NCI-H1048 (cell line): ENCODE measurements around the gene FMO1.
"Not testable (repeated sequence)": the region's sequence is repeated elsewhere in the genome, so short reads cannot be mapped to it uniquely, and the experiment has no call there.

Experiments used
- DNase-seq: peaks from one replicate; lab custom pipeline; 2025; lab: John Stamatoyannopoulos, UW

Gene FMO1

GRCh38 chr1:171280599-171280998, 32.3 kb downstream of the FMO1 start:
- DNase-seq, result peak; percentile 59

DNA sequence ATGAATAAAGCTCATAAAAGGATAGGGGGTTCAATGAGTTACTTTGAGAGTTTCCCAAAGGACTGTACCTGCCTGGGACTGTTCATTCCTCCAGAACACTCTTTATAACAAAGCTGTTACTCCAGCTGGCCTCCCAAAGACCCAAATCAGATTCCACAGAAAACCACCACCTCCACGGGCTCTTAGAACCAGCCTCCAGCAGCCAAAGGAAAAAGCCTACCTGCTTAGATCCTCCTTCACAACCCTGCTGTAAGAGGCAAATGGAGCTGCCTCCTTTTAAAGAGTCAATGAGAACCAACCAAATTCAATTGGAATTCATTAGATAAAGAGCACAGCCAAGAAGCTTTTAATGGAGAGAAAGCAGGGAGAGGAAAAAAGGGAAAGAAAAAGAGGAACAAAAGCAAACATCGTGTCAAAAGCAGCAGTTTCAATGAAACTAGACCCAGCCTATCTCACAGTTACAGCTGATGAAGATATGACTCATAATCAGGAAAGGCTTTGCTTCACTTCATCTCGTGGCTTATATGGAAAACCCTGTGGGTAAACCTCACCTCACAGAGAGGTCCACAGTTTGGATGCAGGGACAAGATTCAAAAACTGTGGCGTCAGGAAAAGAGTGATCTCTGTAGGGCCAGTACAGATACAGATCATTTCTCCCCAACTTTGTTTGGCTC, 37.9 kb downstream of the FMO1 start:
- no peak for DNase-seq

DNA sequence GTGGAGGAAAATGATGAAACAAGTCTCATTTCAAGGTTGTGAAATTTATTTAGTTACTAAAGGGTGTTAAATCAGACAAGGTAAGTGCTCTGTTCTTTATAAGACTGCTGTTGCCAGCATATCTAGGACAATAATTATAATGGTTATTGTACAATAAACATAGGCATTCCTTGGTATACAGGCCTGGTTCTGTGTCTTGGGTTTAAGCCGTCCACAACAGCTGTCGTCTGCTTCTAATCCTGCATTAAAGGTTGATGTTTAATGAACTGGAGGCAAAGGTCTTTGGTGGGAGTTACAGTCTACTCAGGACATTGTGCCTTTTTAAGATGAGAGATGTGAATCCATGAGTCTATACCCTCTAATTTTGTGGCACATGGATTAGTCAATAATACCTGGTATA, 42.3 kb downstream of the FMO1 start:
- no peak for DNase-seq

DNA sequence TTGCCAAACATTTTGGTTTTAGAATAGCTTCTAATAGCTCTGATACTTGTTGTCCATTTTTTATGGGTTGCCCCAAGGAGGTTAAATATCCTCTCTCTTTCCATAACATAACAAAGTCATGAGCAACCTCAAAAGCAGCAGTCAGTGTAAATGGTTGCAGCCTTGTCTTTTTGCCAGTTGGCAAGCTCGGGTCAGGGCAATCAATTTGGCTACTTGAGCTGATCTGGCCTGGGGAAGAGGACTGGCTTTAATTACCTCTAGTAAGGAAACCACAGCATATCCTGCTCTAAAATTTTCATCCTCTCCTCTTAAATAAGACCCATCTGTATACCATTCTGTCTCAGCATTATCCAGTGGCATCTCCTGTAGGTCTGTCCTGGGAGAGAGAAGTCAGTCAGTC, 44.5 kb downstream of the FMO1 start:
- DNase-seq, result no peak

- DNase-seq, result not testable (repeated sequence)
Measured at GRCh38 chr1:171295383-171295782, 47.1 kb downstream of the FMO1 start.

DNA sequence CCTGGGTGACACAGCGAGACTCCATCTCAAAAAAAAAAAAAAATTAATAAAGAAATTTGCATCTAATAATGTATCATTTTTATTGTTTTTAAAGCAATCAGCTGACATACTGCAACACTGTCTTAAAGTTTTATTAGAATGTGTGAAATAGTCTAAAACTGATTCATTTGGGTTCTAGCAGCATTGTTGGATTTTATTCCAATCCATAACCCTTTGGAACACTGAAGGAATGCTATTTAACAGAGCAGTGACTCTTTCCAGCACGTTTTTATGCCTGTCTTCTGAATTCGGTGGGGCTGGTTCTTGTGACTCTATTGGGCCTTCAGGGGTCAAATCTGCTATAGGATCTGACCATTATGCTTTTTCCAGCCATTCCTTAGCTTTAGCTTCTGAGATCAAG, 47.5 kb downstream of the FMO1 start:
- no peak for DNase-seq

- no peak for DNase-seq
Measured at GRCh38 chr1:171296897-171297296, 48.6 kb downstream of the FMO1 start.

GRCh38 chr1:171298696-171299095, 50.4 kb downstream of the FMO1 start:
- DNase-seq, result no peak

DNA sequence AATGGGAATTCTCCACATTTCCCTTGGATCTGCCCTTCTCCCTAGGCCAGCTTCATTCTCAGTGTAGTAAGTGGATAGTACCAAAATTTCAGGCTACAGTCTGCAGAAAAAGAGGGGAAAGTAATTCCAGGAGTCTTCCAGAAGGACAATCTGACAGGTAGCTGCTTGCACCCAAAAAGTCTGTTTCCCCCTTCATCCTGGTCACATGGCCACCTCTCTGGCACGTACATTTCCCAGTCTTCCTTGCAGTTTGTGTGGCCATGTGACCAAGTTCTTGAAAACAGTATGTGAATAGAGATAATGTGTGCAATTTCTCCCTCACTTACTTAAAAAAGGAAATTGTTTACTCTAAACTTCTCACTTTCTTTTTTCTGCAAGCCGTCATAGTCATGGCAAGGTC, 51.0 kb downstream of the FMO1 start:
- DNase-seq, result no peak

GRCh38 chr1:171300401-171300800, 52.1 kb downstream of the FMO1 start:
- DNase-seq, result no peak

DNA sequence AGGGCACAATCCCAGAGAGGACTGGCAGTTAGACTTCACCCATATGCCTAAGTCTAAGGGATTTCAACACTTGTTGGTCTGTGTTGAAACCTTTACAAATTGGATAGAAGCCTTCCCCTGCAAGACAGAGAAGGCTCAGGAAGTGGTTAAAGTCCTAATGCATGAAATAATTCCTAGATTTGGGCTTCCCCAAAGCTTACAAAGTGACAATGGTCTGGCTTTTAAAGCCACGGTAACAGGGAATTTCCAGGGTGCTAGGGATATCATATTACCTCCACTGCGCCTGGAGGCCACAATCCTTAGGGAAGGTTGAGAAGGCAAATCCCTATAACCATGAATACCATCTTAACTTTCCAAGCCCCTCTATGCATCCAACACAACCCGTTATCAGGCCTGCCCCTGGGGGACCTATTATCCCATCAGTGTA, 62.4 kb downstream of the FMO1 start:
- no peak for DNase-seq

GRCh38 chr1:171311771-171312558, 63.7 kb downstream of the FMO1 start:
- no peak for DNase-seq

GRCh38 chr1:171313319-171313834, 65.1 kb downstream of the FMO1 start:
- no peak for DNase-seq

- DNase-seq, result peak; percentile 99
Measured at GRCh38 chr1:171313835-171314320, 65.6 kb downstream of the FMO1 start, which contains the start of gene FMO4. FMO4 (plus strand) TSS chr1:171314183; CDS start chr1:171319826, 5,643 bp downstream.

DNA sequence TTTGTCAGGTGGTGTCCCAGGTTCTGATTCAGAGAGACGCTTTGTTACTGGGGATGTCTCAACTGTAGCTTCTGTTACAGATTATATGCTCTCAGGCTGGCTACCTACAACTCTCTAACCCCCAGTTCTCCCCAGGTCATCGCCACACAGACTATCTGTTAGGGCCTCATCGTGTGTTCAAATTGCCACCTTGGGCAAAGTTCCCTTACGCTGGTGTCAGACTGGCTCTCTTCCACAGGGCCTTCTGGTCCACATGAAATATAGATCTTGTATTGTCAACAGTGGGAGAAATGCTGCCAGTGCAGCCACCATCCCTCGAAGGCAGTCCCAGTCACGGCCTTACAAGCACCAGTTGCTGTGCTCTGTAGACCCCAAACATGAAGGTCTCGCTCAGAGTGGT, 81.0 kb downstream of the FMO1 start:
- DNase-seq, result no peak

DNA sequence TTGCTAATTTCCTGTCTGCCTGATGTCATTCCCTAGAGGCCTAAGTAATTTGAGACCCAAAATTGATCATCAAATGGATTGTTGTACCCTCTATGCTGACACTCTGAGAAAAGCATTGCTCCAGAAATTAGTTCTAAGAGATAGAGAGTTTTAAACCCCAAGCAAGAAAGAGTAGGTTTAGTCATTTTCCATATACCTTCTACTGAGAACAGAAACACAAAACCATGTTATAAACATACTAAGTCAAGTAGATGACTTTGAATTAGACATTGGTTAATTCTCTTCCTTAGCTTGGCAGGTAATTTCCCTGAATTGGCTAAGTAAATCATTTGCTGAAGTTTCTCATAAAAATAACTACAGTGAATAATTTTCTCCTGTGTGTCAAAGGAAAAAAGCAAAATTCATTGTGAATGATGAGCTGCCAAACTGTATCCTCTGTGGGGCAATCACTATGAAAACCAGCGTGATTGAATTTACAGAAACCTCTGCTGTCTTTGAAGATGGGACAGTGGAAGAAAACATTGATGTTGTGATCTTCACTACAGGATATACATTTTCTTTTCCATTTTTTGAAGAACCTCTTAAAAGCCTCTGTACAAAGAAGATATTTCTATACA, 85.8 kb downstream of the FMO1 start:
- DNase-seq, result no peak
